Progenitor cell of endocrine pancreas (in vitro differentiated cells): ENCODE measurements around the gene UGT1A1. TPM values are rescaled to one million over a fixed set of nuclear protein-coding genes. Genes with fewer than 3 reads are reported as not detected.

Experiments
- DNase-seq: peaks from one replicate; pipeline ENCODE4 v3.0.0; 2021; ENCODE audit warnings: low spot score; ENCODE audit not compliant: unreplicated experiment
- H3K27ac Mint-ChIP-seq: 2 replicates; pipeline ENCODE4 v1.8.0; 2021; ENCODE audit warnings: mild to moderate bottlenecking, moderate library complexity, mixed read lengths
- H3K27me3 Mint-ChIP-seq: 2 replicates; pipeline ENCODE4 v1.8.0; 2021; ENCODE audit warnings: mixed read lengths
- H3K36me3 Mint-ChIP-seq: 2 replicates; pipeline ENCODE4 v1.8.0; 2022; ENCODE audit warnings: mixed read lengths; ENCODE audit not compliant: insufficient read depth
- H3K4me1 Mint-ChIP-seq: 2 replicates; pipeline ENCODE4 v1.8.0; 2021; ENCODE audit warnings: low read depth, mixed read lengths
- H3K4me3 Mint-ChIP-seq: 2 replicates; pipeline ENCODE4 v1.8.0; 2021; ENCODE audit warnings: low read depth, mild to moderate bottlenecking, moderate library complexity, mixed read lengths
- H3K9me3 Mint-ChIP-seq: 2 replicates; pipeline ENCODE4 v1.8.0; 2021; ENCODE audit warnings: low read depth, mixed read lengths
- total RNA-seq: library from RNA; stranded (reverse); gene quantifications from 2 replicates; pipeline ENCODE4 v1.2.1, GENCODE V29; 2021
- TF ChIP-seq, protein P1 (sequence below): fragments of 200-600 bp; sonication (generic); IDR thresholded peaks from one replicate; pipeline ENCODE4 v1.5.0; 2021; ENCODE audit warnings: antibody characterized with exemption, mild to moderate bottlenecking; ENCODE audit not compliant: unreplicated experiment

UGT1A1 gene
- total RNA-seq, 1 donor from 2014 or later: not detected

DNA sequence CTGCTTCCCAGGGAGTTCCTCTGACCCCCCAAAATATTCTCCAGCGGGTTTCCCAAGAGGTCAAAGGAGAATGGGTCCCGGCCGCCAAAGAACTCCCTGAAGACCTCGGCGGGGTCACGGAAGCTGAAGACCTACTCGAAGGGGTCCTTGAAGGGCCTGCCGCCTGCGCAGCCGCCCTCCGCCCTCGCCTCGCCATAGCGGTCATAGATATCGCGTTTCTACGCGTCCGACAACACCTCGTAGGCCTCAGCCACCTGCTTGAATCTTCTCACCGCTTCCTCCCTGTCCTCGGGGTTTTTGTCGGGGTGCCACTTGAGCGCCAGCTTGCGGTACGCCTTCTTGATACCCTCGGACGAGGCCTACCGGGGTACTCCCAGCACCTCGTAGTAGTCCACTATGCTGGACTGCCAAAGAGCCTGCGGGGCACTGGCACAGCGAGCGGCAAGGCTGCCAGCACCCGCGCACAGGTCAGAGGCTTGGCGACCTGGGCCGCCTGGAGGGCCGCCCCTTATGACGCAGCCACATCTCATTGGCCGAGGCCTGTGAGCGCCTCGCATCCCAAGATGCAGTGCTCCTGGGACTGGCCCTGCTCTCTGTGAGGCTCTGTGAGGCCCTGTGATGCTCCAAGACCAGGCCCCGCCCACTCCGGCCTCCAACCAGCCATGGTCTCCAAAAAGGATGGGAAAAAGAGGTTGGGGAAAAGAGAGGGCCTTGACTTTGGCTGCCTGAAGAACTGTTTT lies 5.0 kb upstream of the UGT1A1 start:
- TF ChIP-seq, protein P1, sequence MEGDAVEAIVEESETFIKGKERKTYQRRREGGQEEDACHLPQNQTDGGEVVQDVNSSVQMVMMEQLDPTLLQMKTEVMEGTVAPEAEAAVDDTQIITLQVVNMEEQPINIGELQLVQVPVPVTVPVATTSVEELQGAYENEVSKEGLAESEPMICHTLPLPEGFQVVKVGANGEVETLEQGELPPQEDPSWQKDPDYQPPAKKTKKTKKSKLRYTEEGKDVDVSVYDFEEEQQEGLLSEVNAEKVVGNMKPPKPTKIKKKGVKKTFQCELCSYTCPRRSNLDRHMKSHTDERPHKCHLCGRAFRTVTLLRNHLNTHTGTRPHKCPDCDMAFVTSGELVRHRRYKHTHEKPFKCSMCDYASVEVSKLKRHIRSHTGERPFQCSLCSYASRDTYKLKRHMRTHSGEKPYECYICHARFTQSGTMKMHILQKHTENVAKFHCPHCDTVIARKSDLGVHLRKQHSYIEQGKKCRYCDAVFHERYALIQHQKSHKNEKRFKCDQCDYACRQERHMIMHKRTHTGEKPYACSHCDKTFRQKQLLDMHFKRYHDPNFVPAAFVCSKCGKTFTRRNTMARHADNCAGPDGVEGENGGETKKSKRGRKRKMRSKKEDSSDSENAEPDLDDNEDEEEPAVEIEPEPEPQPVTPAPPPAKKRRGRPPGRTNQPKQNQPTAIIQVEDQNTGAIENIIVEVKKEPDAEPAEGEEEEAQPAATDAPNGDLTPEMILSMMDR: no peak
- H3K27ac Mint-ChIP-seq: no peak overlapping the region
- peaks cover 1% of the 10 kb centered on the region for H3K36me3 Mint-ChIP-seq
- H3K4me3 Mint-ChIP-seq: no peak overlapping the region
- peaks cover 24% of the 10 kb centered on the region for H3K9me3 Mint-ChIP-seq
- no peaks in the 10 kb centered on the region for H3K27me3 Mint-ChIP-seq
- DNase-seq: no peak
- peaks cover 4% of the 10 kb centered on the region for H3K4me1 Mint-ChIP-seq

DNA sequence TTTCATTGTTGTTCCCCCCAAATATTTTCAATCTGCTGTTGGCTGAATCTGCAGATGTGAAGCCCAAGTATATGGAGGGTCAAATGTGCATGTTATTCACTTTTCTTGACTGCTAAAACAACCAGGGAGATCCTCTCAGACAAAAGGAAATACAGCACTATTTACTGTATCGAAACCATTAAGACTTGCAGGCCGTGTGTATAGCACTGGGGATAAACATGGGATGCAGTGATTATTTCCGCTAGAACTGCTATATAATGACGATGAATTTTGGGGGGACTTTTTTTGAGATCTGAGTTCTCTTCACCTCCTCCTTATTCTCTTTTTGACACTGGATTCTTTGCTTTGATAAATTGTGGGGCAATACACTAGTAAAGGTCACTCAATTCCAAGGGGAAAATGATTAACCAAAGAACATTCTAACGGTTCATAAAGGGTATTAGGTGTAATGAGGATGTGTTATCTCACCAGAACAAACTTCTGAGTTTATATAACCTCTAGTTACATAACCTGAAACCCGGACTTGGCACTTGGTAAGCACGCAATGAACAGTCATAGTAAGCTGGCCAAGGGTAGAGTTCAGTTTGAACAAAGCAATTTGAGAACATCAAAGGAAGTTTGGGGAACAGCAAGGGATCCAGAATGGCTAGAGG lies 3.5 kb upstream of the UGT1A1 start:
- H3K4me1 Mint-ChIP-seq: peaks cover 4% of the 10 kb centered on the region
- no peak for DNase-seq
- no peaks in the 10 kb centered on the region for H3K27me3 Mint-ChIP-seq
- TF ChIP-seq, protein P1: no peak
- peaks cover 13% of the 10 kb centered on the region for H3K9me3 Mint-ChIP-seq
- no peak overlapping the region for H3K4me3 Mint-ChIP-seq
- no peak overlapping the region for H3K27ac Mint-ChIP-seq
- no peaks in the 10 kb centered on the region for H3K36me3 Mint-ChIP-seq

DNA sequence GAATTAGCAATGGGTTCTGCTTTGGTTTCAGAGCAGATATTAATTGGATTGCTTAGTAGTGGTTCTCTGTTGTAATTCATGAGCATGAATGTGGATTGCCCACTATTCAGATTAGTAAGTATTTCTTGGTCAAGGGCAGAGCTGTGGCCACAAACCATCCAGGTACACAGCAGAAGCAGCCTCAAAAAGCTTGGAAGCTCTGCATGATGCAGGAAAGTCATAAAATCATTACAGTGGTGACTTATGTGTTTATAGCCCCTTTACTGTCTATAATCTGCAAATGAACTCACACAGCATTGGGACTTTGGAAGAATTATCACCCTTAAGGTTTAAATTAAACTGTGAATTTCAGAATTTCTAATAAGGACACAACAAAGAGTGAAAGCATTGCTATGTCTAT lies 1.9 kb upstream of the UGT1A1 start:
- H3K4me1 Mint-ChIP-seq: peaks cover 6% of the 10 kb centered on the region
- no peak for DNase-seq
- no peak overlapping the region for H3K4me3 Mint-ChIP-seq
- no peaks in the 10 kb centered on the region for H3K27me3 Mint-ChIP-seq
- peaks cover 3% of the 10 kb centered on the region for H3K9me3 Mint-ChIP-seq
- no peak overlapping the region for H3K27ac Mint-ChIP-seq
- TF ChIP-seq, protein P1: no peak
- H3K36me3 Mint-ChIP-seq: no peaks in the 10 kb centered on the region

DNA sequence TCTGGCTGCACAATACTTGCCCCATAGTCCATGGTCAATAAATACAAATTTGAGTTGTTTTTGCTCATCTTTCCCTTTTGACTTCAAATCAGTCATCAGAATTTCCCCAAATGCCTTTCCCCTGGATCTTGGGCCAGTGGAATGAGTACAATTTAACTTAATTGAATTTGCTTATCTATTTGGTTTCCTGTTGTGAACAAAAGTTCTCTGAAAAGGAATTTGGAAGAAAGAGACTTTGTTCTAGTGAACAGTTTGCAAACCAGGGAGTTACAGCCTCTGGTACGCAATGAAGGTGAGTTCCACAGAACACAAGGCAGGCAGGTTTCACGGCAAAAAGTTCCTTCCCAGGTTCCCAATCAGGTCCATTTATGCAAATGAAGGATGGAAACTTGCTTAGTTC lies 1.2 kb upstream of the UGT1A1 start:
- Mint-ChIP-seq H3K27ac (no peak overlapping the region), H3K36me3 (no peaks in the 10 kb centered on the region), H3K4me1 (peaks cover 6% of the 10 kb centered on the region), H3K4me3 (no peak overlapping the region), H3K27me3 (peaks cover 3% of the 10 kb centered on the region), H3K9me3 (peaks cover 3% of the 10 kb centered on the region)
- DNase-seq: no peak
- TF ChIP-seq, protein P1: no peak

DNA sequence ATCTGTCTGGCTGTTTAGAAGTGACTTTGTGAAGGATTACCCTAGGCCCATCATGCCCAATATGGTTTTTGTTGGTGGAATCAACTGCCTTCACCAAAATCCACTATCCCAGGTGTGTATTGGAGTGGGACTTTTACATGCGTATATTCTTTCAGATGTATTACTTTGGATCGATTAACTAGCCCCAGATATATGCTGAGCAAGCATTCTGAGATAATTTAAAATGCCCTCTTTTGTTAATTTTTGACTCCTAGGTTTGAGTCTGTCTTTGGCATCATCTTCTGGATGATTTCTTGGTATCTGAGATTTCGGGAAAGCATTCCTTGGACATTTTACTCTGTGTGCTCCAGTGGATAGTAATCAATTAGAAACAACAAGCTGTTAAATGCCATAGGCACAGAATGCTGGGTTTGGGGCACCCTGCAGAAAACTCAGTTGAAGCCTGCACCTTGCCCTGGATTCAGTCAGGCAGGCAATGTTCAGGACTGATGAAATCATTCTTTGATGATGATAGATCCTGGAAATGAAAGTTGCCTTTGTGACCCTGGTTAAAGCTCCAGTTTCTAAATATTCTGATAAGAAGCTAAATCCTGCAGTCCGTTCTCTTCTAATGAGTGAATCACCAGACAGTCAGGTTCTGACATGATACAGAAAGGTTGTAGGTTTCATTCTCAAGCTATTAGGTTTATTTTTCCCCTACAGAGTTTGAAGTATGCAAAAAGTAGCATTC lies 1.1 kb downstream of the UGT1A1 start:
- TF ChIP-seq, protein P1: no peak
- Mint-ChIP-seq H3K4me3 (no peak overlapping the region), H3K36me3 (no peaks in the 10 kb centered on the region), H3K9me3 (no peaks in the 10 kb centered on the region), H3K27ac (no peak overlapping the region), H3K27me3 (peaks cover 14% of the 10 kb centered on the region), H3K4me1 (peaks cover 6% of the 10 kb centered on the region)
- DNase-seq: no peak
